ENCODE measurements around the gene MIPOL1. TPM values are rescaled to one million over a fixed set of nuclear protein-coding genes. Genes with fewer than 3 reads are reported as not detected.

The MIPOL1 gene
- total and polyA plus RNA-seq, 2 of the 13 experiments (the other 11 are each of a cell fraction or from before 2014, with no cell fraction given): 8.6 to 34.2 TPM

DNA sequence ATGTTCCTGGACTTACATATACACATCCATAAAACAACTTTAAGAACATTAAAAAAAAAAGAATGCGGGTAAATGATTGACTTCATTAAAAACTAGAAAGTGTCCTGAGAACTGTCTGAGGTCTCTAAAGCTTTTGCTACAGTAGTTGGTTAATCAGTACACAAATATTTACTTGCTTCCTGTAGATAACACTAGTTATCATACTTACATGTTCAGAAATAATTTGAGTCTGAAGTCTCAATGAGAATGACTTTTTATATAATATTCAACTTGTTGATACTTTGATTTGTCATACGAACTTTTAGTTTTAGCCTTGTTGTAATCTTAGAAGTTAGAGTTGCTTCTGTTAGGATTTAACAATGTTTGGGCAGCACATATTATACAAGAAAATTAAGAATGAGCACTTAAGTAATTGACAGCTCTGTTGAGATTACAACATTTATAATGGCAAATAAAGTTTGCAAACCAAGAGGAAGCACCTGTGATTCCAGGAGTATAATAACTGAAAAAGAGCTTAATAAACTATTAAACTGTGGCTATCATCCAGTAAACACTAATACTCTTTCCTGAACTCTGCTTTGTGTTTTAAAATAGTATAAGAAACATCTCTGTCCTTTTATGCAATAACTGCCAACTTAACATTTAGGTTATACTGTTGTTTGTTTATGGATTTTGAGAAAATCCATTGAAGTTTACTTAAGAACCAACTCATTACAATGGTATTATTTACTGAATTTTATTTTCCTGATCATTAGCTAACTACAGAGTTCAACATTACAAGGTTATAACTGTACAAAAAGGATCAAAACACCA lies 131.7 kb downstream of the MIPOL1 start (continued):
- TF ChIP-seq RARG (CRISPR knock-in tag; IDR thresholded peaks at IDR 0.05; ENCODE audit: low read depth) (0 out of 2 replicates have a peak, but pooled peaks have one; percentile 33), HNF4G (IDR thresholded peaks at IDR 0.05; ENCODE audit: borderline replicate concordance, low read depth, low read length) (peak; percentile 11; the same call in 1 of the 2 replicates), HNF4G (CRISPR knock-in tag; IDR thresholded peaks at IDR 0.05; ENCODE audit: borderline replicate concordance, low read depth) (no peak), ZNF44 (CRISPR knock-in tag; IDR thresholded peaks at IDR 0.05) (no peak), ZNF614 (CRISPR knock-in tag; IDR thresholded peaks at IDR 0.05; ENCODE audit: borderline replicate concordance) (peak; percentile 39; the same call in 1 of the 2 replicates), CREM (IDR thresholded peaks at IDR 0.05) (peak; percentile 56; the same call in 1 of the 2 replicates), CREM (CRISPR knock-in tag; IDR thresholded peaks at IDR 0.05) (no peak), ZZZ3 (CRISPR knock-in tag; IDR thresholded peaks at IDR 0.05; ENCODE audit: borderline replicate concordance) (no peak), CEBPG (CRISPR knock-in tag; IDR thresholded peaks at IDR 0.05) (peak; percentile 82), KLF9 (CRISPR knock-in tag; IDR thresholded peaks at IDR 0.05; ENCODE audit: low read depth) (0 out of 2 replicates have a peak, but pooled peaks have one; percentile 9), ZNF432 (CRISPR knock-in tag; IDR thresholded peaks at IDR 0.05; ENCODE audit: borderline replicate concordance) (no peak), ZNF782 (CRISPR knock-in tag; IDR thresholded peaks at IDR 0.05; ENCODE audit: borderline replicate concordance) (no peak), NFKB2 (CRISPR knock-in tag; IDR thresholded peaks at IDR 0.05; ENCODE audit: borderline replicate concordance) (no peak), ZC3H4 (CRISPR knock-in tag; IDR thresholded peaks at IDR 0.05; ENCODE audit: borderline replicate concordance) (no peak), PCBP1 (IDR thresholded peaks at IDR 0.05; ENCODE audit: borderline replicate concordance, low read depth, low read length) (no peak)
- TF ChIP-seq, protein P1, sequence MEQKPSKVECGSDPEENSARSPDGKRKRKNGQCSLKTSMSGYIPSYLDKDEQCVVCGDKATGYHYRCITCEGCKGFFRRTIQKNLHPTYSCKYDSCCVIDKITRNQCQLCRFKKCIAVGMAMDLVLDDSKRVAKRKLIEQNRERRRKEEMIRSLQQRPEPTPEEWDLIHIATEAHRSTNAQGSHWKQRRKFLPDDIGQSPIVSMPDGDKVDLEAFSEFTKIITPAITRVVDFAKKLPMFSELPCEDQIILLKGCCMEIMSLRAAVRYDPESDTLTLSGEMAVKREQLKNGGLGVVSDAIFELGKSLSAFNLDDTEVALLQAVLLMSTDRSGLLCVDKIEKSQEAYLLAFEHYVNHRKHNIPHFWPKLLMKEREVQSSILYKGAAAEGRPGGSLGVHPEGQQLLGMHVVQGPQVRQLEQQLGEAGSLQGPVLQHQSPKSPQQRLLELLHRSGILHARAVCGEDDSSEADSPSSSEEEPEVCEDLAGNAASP (CRISPR knock-in tag; IDR thresholded peaks at IDR 0.05; ENCODE audit: borderline replicate concordance): peak; percentile 55
- TF ChIP-seq, protein P2, sequence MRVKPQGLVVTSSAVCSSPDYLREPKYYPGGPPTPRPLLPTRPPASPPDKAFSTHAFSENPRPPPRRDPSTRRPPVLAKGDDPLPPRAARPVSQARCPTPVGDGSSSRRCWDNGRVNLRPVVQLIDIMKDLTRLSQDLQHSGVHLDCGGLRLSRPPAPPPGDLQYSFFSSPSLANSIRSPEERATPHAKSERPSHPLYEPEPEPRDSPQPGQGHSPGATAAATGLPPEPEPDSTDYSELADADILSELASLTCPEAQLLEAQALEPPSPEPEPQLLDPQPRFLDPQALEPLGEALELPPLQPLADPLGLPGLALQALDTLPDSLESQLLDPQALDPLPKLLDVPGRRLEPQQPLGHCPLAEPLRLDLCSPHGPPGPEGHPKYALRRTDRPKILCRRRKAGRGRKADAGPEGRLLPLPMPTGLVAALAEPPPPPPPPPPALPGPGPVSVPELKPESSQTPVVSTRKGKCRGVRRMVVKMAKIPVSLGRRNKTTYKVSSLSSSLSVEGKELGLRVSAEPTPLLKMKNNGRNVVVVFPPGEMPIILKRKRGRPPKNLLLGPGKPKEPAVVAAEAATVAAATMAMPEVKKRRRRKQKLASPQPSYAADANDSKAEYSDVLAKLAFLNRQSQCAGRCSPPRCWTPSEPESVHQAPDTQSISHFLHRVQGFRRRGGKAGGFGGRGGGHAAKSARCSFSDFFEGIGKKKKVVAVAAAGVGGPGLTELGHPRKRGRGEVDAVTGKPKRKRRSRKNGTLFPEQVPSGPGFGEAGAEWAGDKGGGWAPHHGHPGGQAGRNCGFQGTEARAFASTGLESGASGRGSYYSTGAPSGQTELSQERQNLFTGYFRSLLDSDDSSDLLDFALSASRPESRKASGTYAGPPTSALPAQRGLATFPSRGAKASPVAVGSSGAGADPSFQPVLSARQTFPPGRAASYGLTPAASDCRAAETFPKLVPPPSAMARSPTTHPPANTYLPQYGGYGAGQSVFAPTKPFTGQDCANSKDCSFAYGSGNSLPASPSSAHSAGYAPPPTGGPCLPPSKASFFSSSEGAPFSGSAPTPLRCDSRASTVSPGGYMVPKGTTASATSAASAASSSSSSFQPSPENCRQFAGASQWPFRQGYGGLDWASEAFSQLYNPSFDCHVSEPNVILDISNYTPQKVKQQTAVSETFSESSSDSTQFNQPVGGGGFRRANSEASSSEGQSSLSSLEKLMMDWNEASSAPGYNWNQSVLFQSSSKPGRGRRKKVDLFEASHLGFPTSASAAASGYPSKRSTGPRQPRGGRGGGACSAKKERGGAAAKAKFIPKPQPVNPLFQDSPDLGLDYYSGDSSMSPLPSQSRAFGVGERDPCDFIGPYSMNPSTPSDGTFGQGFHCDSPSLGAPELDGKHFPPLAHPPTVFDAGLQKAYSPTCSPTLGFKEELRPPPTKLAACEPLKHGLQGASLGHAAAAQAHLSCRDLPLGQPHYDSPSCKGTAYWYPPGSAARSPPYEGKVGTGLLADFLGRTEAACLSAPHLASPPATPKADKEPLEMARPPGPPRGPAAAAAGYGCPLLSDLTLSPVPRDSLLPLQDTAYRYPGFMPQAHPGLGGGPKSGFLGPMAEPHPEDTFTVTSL (CRISPR knock-in tag; IDR thresholded peaks at IDR 0.05; ENCODE audit: borderline replicate concordance): peak; percentile 61; the same call in 1 of the 2 replicates
- TF ChIP-seq, protein P3, sequence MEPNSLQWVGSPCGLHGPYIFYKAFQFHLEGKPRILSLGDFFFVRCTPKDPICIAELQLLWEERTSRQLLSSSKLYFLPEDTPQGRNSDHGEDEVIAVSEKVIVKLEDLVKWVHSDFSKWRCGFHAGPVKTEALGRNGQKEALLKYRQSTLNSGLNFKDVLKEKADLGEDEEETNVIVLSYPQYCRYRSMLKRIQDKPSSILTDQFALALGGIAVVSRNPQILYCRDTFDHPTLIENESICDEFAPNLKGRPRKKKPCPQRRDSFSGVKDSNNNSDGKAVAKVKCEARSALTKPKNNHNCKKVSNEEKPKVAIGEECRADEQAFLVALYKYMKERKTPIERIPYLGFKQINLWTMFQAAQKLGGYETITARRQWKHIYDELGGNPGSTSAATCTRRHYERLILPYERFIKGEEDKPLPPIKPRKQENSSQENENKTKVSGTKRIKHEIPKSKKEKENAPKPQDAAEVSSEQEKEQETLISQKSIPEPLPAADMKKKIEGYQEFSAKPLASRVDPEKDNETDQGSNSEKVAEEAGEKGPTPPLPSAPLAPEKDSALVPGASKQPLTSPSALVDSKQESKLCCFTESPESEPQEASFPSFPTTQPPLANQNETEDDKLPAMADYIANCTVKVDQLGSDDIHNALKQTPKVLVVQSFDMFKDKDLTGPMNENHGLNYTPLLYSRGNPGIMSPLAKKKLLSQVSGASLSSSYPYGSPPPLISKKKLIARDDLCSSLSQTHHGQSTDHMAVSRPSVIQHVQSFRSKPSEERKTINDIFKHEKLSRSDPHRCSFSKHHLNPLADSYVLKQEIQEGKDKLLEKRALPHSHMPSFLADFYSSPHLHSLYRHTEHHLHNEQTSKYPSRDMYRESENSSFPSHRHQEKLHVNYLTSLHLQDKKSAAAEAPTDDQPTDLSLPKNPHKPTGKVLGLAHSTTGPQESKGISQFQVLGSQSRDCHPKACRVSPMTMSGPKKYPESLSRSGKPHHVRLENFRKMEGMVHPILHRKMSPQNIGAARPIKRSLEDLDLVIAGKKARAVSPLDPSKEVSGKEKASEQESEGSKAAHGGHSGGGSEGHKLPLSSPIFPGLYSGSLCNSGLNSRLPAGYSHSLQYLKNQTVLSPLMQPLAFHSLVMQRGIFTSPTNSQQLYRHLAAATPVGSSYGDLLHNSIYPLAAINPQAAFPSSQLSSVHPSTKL (CRISPR knock-in tag; IDR thresholded peaks at IDR 0.05): peak; percentile 79
